ENCODE measurements around the gene WSB1. TPM values are rescaled to one million over a fixed set of nuclear protein-coding genes. Genes with fewer than 3 reads are reported as not detected.

Gene WSB1
- total RNA-seq, 1 donor from 2014 or later, result 270 TPM

GRCh38 chr17:27332485-27333409 is 38.8 kb downstream of the WSB1 start:
- peak; percentile 85 for TF ChIP-seq CTCF (conservative IDR thresholded peaks at IDR 0.05)
- Mint-ChIP-seq H3K36me3 (peaks cover 4% of the 10 kb centered on the region), H3K27ac (peak overlapping the region; percentile 95), H3K4me3 (peak overlapping the region; percentile 84), H3K9me3 (no peaks in the 10 kb centered on the region), H3K4me1 (ENCODE audit: unreplicated experiment) (peaks cover 21% of the 10 kb centered on the region), H3K27me3 (no peaks in the 10 kb centered on the region)
- peak; percentile 95 for DNase-seq (ENCODE audit: extremely low spot score, unreplicated experiment)

DNA sequence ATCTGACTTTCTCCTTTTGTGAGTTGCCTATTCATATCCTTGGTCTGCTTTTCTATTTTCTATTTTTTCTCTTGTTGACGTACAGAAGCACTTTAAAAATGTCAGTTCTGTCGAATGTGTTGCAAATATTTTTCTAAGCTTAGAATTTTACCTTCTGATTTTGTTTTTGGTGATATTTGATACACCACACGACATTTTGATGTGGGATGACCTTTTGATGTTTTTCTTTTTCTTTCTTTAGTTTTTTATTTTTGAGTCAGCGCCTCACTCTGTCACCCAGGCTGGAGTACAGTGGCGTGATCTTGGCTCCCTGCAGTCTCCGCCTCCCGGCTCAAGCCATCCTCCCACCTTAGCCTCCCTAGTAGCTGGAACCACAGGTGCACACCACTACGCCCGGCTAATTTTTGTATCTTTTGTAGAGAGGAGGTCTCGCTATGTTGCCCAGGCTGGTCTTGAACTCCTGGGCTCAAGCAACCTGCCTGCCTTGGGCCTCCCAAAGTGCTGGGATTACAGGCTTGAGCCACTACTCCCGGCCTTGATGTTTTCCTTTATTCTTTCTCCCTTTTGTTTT is 39.6 kb downstream of the WSB1 start:
- Mint-ChIP-seq H3K4me1 (ENCODE audit: unreplicated experiment) (peaks cover 21% of the 10 kb centered on the region), H3K27ac (peak overlapping the region; percentile 95), H3K4me3 (peak overlapping the region; percentile 84), H3K9me3 (no peaks in the 10 kb centered on the region), H3K27me3 (no peaks in the 10 kb centered on the region), H3K36me3 (peaks cover 4% of the 10 kb centered on the region)
- DNase-seq (ENCODE audit: extremely low spot score, unreplicated experiment), result no peak
- no peak for TF ChIP-seq CTCF (conservative IDR thresholded peaks at IDR 0.05)

- DNase-seq (ENCODE audit: extremely low spot score, unreplicated experiment), result no peak
- Mint-ChIP-seq H3K27me3 (no peaks in the 10 kb centered on the region), H3K36me3 (peaks cover 4% of the 10 kb centered on the region), H3K9me3 (no peaks in the 10 kb centered on the region), H3K4me1 (ENCODE audit: unreplicated experiment) (peaks cover 25% of the 10 kb centered on the region), H3K4me3 (no peak overlapping the region), H3K27ac (no peak overlapping the region)
- TF ChIP-seq CTCF (conservative IDR thresholded peaks at IDR 0.05), result no peak
Measured at GRCh38 chr17:27336184-27336583, 42.3 kb downstream of the WSB1 start.

DNA sequence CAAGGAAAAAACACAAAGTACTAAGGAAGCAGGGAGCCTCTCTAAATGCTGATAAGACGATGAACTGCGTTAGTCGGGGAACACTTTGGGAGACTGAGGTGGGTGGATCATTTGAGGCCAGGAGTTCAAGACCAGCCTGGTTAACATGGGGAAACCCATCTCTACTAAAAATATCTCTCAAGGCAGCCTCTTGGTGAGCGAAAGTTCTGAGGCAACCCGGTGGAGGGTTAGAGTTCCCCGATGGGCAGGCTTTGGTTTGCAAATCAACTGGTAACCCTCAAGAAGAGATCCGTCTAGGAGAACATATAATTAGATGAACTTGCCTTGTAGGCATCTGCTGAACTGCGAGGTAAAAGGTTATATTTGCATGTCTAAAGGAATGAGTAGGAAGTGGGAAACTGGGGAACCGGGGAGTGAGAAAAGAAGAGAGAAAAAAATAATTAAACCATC is 44.6 kb downstream of the WSB1 start:
- Mint-ChIP-seq H3K9me3 (no peaks in the 10 kb centered on the region), H3K27me3 (no peaks in the 10 kb centered on the region), H3K4me3 (no peak overlapping the region), H3K4me1 (ENCODE audit: unreplicated experiment) (peaks cover 14% of the 10 kb centered on the region), H3K36me3 (peaks cover 4% of the 10 kb centered on the region), H3K27ac (no peak overlapping the region)
- no peak for TF ChIP-seq CTCF (conservative IDR thresholded peaks at IDR 0.05)
- DNase-seq (ENCODE audit: extremely low spot score, unreplicated experiment), result no peak

DNA sequence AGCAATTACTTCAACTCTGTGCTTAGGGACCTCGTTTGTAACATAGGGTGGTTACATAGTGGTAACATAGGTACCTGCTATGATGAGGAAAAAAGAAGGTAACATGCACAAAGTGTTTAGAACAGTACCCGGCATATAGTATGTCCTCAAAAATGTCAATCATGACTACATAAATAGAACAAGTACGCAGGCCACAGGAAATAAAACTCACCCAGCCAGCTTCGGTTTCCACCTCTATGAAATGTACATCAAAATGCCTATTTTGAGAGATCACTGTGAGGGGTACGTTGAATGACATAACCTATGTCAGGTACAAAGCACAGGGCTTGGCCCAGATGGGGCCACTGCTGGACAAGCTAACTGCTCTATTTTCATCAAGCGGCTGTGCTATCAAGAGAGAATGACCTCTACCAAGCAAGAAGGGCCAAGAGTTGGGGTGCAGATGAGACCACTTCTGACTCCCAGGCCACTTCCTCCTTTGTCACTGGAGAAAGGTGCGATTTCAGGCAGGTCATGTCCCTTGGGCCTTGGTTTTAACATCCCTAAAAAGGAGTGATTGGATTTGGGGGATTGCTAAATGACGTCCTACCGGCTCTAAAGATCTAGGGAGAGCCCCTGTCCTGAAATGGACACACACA is 45.4 kb downstream of the WSB1 start:
- H3K9me3 Mint-ChIP-seq, result no peaks in the 10 kb centered on the region
- H3K27ac Mint-ChIP-seq, result peak overlapping the region; percentile 41
- no peak for DNase-seq (ENCODE audit: extremely low spot score, unreplicated experiment)
- H3K4me1 Mint-ChIP-seq (ENCODE audit: unreplicated experiment), result peaks cover 15% of the 10 kb centered on the region
- H3K27me3 Mint-ChIP-seq, result no peaks in the 10 kb centered on the region
- peaks cover 4% of the 10 kb centered on the region for H3K36me3 Mint-ChIP-seq
- H3K4me3 Mint-ChIP-seq, result no peak overlapping the region
- no peak for TF ChIP-seq CTCF (conservative IDR thresholded peaks at IDR 0.05)
